GM19395 (cell line): Measurements from ENCODE around the gene OR4C11.

Source experiments
- ATAC-seq: cut with Tn5 transposase; IDR thresholded peaks from one replicate; pipeline ENCODE4 v1.9.1; 2021; ENCODE audit warnings: mild to moderate bottlenecking, moderate library complexity; ENCODE audit not compliant: unreplicated experiment

OR4C11 gene

GRCh38 chr11:55607545-55607944, at the start of gene OR4C11:
Gene OR4C11, minus strand, starts transcription at chr11:55607645. Its CDS starts 3,272 bp downstream, at chr11:55604373.
- ATAC-seq, result no peak

GRCh38 chr11:55655096-55655495, 47.7 kb upstream of the OR4C11 start:
- no peak for ATAC-seq

GRCh38 chr11:55652560-55652959, 45.1 kb upstream of the OR4C11 start:
- ATAC-seq, result no peak

- ATAC-seq, result no peak
These were observed 40.6 kb upstream of the OR4C11 start, which contains the start of gene OR4S2 for GRCh38 chr11:55648027-55648426. Gene OR4S2, plus strand, starts transcription at chr11:55648327. Its CDS starts 2,577 bp downstream, at chr11:55650904.

GRCh38 chr11:55634813-55635212, 27.4 kb upstream of the OR4C11 start, which contains the start of gene OR4P4:
Gene OR4P4, plus strand, starts transcription at chr11:55635113.
- no peak for ATAC-seq

GRCh38 chr11:55624531-55624930, 17.1 kb upstream of the OR4C11 start:
- ATAC-seq, result no peak

- ATAC-seq, result no peak
These were observed 34.9 kb downstream of the OR4C11 start for GRCh38 chr11:55572548-55572947.

GRCh38 chr11:55571828-55572227, 35.6 kb downstream of the OR4C11 start, which contains the start of gene OR4C16:
Gene OR4C16, plus strand, starts transcription at chr11:55572128. Its CDS starts 0 bp downstream, at chr11:55572128.
- no peak for ATAC-seq

- no peak for ATAC-seq
These were observed 53.3 kb downstream of the OR4C11 start, which contains the start of gene OR4C15 for GRCh38 chr11:55554169-55554568. Gene OR4C15, plus strand, starts transcription at chr11:55554469. Its CDS starts 0 bp downstream, at chr11:55554469.
